Activated CD4-positive, alpha-beta T cell treated with anti-CD3 and anti-CD28 coated beads, Interleukin-10, Interleukin-2, amounts not matched to agents 100 ng/mL and 50 ng/mL, durations not matched to agents 16 hours and 8 hours (primary cell): Measurements from ENCODE around the gene CLDN22.

ENCODE experiments used
- DNase-seq: peaks from one replicate; pipeline ENCODE4 v3.0.0-alpha.2; 2020

Gene CLDN22

DNA sequence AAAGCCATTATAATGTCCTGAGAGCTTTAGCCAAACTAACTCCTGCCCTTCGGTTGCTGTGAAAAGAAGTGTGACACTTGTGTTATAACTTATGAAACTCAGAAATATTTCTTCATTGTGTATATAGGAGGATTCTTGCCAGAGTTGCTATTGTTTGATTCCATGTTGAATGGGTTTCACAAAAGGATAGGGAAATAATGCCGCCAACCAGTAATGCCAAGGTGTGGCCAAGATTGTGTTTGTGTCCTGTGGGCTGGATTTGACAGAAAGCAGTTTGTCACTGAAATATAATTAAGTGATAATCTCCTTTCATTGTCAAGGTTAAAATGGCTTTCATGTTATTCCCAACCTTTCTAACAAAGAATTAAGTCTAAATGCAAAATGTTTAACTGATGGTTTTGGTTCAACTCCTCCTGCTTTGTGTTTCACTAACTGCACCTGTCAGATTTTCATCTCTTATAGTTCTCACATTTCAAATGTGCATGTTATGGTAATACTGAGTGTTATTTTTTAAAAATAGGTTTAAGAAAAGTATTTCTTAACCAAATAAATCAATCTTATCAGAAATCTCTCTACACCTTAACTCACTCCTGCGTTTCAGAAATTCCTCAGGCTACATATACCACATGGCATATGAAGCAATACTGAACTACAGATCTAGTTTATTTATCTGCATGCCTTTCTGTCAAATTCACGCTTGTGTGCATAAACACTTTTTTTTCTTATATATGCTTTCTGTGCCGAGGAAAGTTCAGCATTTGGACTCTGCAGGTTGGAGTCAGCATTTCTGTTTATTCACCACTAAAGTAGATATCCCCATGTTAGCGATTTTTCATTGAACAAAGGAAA lies at the start of gene CLDN22:
CLDN22 (minus strand) TSS at position 66 of the 849 bp plus-strand sequence; CDS start at position 8, 58 bp downstream.
- no peak for DNase-seq

GRCh38 chr4:183369073-183369472 lies 49.0 kb upstream of the CLDN22 start:
- DNase-seq: no peak

DNA sequence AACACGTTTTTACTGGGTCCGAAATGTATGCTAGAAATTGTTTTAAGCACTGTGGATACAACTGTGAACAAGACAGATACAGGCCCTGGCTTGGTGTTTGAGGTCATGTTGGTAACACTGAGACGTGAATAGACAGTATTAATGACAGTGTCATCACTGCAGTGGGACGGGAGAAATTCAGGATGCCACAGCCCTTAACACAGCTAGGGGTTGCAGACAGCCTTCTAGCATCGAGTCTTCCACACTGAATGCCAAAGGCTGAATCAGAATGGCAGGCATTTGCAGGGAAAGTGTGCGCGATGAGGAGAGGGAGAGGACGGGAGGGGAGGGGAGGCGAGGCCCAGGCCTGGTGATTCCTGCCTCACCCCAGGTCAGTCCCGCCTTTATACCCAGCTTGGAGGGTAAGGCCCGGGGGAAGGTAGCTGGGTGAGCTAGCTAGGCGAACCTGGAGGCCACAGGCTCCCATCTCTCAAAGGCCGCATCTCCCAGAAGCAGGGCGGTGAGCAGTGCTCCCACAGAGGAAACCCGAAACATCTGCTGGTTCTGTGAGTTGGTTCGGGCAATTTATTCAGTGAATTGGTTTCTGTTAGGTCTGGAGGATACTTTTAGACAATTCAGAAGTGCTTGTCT lies 46.2 kb upstream of the CLDN22 start:
- no peak for DNase-seq

DNA sequence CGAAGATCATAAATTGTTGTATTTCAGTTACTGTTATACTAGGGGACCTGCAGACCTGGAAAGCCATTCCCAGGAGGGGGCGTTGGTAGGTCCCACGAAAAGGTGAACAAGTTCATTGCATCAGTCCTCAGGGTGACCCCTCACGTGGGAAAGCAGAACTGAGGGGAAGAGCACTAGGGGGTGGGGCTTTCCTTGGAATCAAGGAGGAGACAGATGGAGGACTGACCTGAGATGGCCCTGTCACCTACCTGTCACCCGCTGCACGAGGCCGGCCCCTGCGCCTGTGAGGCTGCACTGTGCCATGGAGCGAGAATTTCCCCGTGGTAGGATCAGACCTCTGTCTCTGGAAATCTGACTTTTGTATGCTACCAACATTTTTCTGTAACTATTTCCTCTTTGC lies 43.9 kb upstream of the CLDN22 start:
- DNase-seq: no peak

DNA sequence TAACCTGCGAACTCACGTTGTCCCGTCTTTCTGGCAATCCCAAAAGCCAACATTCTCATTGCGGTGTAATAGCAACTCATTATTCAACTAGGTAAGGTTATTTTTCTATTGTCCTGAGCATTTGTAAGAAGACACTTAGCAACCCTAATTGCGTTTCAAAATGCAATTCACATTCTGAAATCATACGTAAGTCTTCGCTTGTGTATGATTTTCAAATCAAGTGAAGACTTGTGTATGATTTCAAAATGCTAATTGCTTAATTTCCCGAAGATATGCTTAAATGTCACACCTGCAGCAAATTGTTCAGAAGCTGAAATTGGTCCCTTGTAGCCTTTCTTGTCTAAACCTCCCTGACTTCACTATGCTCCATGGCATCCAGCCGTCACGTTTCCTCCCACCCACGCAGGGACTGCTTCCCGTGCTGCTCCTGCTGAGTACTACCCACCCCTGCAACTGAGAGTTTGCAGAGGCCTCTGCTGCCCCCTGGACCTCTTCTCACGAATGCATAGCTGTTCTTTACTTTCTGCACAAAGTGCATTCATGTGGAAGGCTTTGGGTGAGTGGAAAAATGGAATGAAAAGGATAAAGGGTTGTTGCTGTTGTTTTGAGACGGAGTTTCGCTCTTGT lies 43.0 kb upstream of the CLDN22 start:
- no peak for DNase-seq

- no peak for DNase-seq
These were observed 42.0 kb upstream of the CLDN22 start for GRCh38 chr4:183362036-183362435.

GRCh38 chr4:183360161-183360919 lies 40.3 kb upstream of the CLDN22 start:
- no peak for DNase-seq

DNA sequence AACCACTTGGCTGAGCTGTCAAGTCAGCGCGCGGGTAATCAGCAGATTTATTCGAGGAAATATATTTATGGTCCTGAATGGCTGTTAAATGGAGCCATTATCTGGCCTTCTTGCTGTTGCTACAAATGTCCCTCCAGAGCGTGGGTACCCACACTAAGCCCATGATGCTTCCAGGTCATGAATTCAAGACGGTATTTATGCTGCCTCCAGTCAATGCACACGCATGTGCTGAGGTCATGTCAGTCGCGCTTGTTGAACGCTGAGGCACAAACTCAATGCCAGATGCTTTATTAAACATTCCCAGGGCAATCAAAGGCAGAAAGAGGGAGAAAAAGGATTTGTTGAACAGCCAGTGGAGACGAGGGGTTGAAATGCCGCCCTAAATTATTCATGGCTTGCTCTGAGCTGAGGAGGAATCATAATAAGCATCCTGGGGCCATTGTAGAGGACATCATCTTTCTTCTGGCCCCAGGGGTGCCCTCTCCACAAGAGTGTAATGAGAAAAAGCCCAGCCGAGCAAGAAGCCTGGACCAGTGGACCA lies 38.2 kb upstream of the CLDN22 start:
- no peak for DNase-seq

DNA sequence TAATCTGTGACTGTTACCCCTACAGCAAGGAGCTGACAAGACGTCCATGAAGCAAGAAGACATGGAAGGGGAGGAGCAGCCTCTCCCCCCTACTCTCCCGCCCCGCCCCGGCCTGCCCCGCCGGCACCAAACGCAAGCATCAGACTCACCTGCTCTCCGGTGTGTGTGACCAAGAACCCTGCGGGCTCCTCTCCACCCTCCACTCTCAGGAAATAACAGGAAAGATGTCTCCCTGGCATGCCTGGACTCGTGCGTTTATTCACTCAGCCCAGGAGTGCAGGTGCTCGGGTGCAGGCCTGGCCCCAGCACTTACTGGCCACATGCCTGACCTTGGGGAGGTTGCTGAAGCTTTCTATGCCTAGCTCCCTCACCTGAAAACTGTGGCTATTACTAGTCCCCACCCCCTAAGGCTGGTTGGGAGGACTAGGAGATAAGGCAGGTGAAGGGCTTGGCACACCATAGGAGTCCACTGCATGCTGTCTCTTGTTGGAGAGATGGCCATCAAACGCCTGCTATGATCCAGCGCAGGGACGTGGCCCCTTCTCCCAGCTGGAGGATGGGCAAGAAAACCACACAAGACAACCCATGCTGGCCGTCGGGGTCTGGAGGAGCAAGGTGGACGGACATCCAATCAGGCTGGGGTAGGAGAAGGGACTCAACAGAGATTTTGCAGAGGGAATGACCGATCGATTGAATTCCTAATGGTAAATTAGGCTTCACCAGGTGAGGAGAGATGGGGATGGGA lies 37.0 kb upstream of the CLDN22 start:
- no peak for DNase-seq

- DNase-seq: no peak
These were observed 36.2 kb upstream of the CLDN22 start for GRCh38 chr4:183356173-183356830.

DNA sequence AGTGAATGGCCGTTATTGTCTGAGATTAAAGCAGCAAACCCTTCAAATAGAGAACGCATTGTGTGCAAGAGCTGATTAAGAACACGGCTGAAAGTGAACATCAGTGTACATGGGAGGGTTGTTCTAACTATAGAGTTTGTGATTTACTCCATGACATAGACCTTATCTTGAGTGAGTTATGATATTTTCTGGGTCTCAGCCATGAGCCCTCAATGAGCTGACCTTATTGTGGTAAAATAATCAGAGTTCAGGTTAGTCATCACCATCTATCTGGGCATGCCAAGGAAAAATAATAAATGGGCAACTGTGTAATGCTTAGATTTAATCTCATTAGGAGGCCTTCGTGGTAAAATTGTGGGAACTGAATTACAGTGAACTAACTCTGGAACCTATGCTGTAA lies 35.3 kb upstream of the CLDN22 start:
- DNase-seq: no peak

GRCh38 chr4:183354219-183354618 lies 34.1 kb upstream of the CLDN22 start:
- no peak for DNase-seq

DNA sequence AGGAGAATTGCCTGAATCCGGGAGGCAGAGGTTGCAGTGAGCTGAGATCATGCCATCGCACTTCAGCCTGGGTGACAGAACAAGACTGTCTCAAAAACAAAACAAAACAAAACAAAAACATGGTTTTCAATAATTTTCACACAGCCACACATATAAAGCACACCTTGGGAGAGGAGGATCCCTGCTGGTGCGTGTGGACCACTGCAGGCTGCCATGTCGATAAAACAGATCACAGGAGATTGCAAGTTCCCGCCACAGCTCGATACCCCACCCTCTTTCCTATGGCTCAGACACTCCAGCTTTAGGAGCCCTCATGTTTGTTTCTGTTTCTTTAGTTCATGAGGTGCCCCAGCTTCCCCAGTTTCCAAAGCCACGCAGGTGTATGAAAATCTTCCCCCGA lies 33.5 kb upstream of the CLDN22 start:
- DNase-seq: no peak

DNA sequence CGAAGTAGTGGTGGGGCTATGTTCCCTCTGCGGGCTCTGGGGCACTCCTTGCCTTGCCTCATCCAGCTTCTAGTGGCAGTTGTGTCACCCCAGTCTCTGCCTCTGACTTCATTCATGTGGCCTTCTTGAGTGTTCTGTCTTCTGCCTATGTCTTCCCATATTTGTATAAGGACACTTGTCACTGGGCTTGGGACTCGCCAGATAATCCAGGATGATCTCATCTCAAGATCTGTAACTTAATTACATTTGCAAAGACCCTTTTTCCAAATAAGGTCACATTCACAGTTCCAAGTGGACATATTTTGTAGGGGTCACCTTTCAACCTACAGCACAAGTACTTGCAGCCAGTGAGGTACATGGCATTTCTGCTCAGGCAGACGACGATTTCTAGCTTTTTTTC lies 32.5 kb upstream of the CLDN22 start:
- no peak for DNase-seq

- DNase-seq: no peak
These were observed 30.4 kb upstream of the CLDN22 start for GRCh38 chr4:183350317-183351071.

- peak; percentile 8 for DNase-seq
These were observed 29.6 kb upstream of the CLDN22 start for GRCh38 chr4:183349673-183350072.

DNA sequence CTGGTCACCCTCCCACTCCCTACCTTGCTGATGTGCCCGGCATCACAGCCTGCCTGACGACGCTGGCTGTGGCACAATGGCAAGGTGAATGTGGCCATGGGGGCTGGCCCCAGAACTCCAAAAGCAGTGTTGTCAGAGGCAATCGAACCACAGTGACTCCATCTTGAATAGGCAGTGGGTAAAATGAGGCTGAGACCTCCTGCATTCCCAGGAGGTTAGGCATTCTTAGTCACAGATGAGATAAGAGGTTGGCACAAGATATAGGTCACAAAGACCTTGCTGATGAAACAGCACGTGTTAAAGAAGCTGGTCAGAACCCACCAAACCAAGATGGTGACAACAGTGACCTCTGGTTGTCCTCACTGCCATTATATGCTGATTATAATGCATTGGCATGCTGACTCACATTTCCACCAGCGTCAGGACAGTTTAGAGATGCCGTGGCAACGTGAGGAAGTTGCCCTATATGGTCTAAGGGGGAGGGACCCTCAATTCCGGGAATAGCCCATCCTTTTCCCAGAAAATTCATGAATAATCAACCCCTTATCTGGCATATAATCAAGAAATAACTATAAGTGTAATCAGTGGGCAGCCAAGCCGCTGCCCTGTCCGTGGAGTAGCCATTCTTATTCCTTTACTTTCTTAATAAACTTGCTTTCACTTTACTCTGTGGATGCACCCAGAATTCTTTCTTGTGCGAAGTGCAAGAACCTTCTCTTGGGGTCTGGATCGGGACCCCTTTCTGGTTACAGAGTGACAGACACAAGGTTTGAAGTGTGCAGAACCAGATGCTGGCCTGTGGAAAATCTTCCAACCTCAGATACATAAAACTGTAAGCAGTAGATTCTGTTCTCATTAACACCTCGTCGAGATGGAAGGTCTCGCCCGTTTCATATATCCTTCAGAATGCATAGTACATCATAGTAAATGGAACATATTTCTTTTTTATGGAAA lies 28.9 kb upstream of the CLDN22 start:
- DNase-seq: peak; percentile 86

GRCh38 chr4:183348136-183348535 lies 28.1 kb upstream of the CLDN22 start:
- no peak for DNase-seq

GRCh38 chr4:183347566-183347965 lies 27.5 kb upstream of the CLDN22 start:
- no peak for DNase-seq

- DNase-seq: no peak
These were observed 27.1 kb upstream of the CLDN22 start for GRCh38 chr4:183347146-183347545.
